Right lobe of liver (tissue), 4 donors: Measurements from ENCODE around the gene BAG5.

ENCODE experiments used
- CTCF ChIP-seq, 4 donors: fragments of 200-600 bp in 3 of 4; fragments of 450-650 bp in 1 of 4; IDR thresholded peaks; one replicate each; pipeline versions ENCODE4 v1.5.1 to v1.8.0; 2016 to 2022; ENCODE audit warnings: antibody characterized with exemption in 4 of 4, mild to moderate bottlenecking in 2 of 4
- POLR2A ChIP-seq: fragments of 450-650 bp; IDR thresholded peaks from one replicate; pipeline ENCODE4 v1.6.1; 2017; ENCODE audit warnings: antibody characterized with exemption, mild to moderate bottlenecking
- donor health status: DM: no; HTN: no; CAD: no.
- donor health status: DM: no; HTN: no; CAD: no.
- donor health status: DM: no; HTN: yes; CAD: no.

- TF ChIP-seq CTCF (IDR thresholded peaks at IDR 0.05) (no peak), POLR2A (no peak)
Observed at GRCh38 chr14:103549361-103550311, 12.8 kb downstream of the BAG5 start.
